ENCODE measurements around the gene KCNJ18. TPM values are rescaled to one million over a fixed set of nuclear protein-coding genes. Genes with fewer than 3 reads are reported as not detected.
"Not testable (repeated sequence)": the region's sequence is repeated elsewhere in the genome, so short reads cannot be mapped to it uniquely, and the experiment has no call there.

KCNJ18 gene
- total RNA-seq, 1 experiment from 2014 or later, result not detected

- H3K27me3 Mint-ChIP-seq (ENCODE audit: unreplicated experiment); H3K4me1 Mint-ChIP-seq (ENCODE audit: low read depth, unreplicated experiment); DNase-seq; intact Hi-C loops (cut with micrococcal nuclease; ENCODE audit: unreplicated experiment); H3K27ac Mint-ChIP-seq (ENCODE audit: unreplicated experiment); BruUV-seq (replicated peaks); H3K36me3 Mint-ChIP-seq (ENCODE audit: insufficient read depth, unreplicated experiment); H3K4me3 Mint-ChIP-seq (ENCODE audit: low read depth, unreplicated experiment); CTCF ChIA-PET; H3K9me3 Mint-ChIP-seq (ENCODE audit: low read depth, unreplicated experiment): not testable (repeated sequence)
These were observed 32.1 kb downstream of the KCNJ18 start for GRCh38 chr17:21724216-21725006.

- H3K4me1 Mint-ChIP-seq (ENCODE audit: low read depth, unreplicated experiment); H3K9me3 Mint-ChIP-seq (ENCODE audit: low read depth, unreplicated experiment); H3K27ac Mint-ChIP-seq (ENCODE audit: unreplicated experiment); DNase-seq; H3K4me3 Mint-ChIP-seq (ENCODE audit: low read depth, unreplicated experiment); H3K27me3 Mint-ChIP-seq (ENCODE audit: unreplicated experiment); CTCF ChIA-PET; H3K36me3 Mint-ChIP-seq (ENCODE audit: insufficient read depth, unreplicated experiment); intact Hi-C loops (cut with micrococcal nuclease; ENCODE audit: unreplicated experiment); BruUV-seq (replicated peaks): not testable (repeated sequence)
These were observed 38.8 kb downstream of the KCNJ18 start for GRCh38 chr17:21731076-21731475.

- H3K27me3 Mint-ChIP-seq (ENCODE audit: unreplicated experiment); intact Hi-C loops (cut with micrococcal nuclease; ENCODE audit: unreplicated experiment); H3K27ac Mint-ChIP-seq (ENCODE audit: unreplicated experiment); H3K9me3 Mint-ChIP-seq (ENCODE audit: low read depth, unreplicated experiment); CTCF ChIA-PET; H3K4me3 Mint-ChIP-seq (ENCODE audit: low read depth, unreplicated experiment); H3K4me1 Mint-ChIP-seq (ENCODE audit: low read depth, unreplicated experiment); BruUV-seq (replicated peaks); H3K36me3 Mint-ChIP-seq (ENCODE audit: insufficient read depth, unreplicated experiment); DNase-seq: not testable (repeated sequence)
These were observed 41.6 kb downstream of the KCNJ18 start for GRCh38 chr17:21733931-21734330.

DNA sequence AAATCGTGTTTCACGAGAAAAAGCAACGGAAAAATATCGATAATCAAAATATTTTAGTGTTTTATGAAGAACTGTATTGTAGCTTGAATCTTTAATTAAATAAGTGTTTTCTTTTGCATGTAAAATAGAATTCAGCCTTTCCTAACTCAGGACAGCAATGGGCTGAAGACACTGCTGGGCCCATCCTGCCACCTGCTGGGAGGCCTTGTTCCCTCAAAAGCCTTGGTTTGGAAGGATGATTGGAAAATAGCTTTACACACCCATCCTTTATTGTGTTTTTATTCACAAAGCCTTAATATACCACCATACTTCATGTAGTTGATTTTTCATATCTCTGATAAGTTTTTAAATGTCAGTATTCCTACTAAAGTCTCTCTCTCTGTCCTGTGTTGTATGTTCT lies 43.5 kb downstream of the KCNJ18 start:
- CTCF ChIA-PET; H3K4me3 Mint-ChIP-seq (ENCODE audit: low read depth, unreplicated experiment); H3K9me3 Mint-ChIP-seq (ENCODE audit: low read depth, unreplicated experiment); H3K27me3 Mint-ChIP-seq (ENCODE audit: unreplicated experiment); BruUV-seq (replicated peaks); H3K27ac Mint-ChIP-seq (ENCODE audit: unreplicated experiment); H3K4me1 Mint-ChIP-seq (ENCODE audit: low read depth, unreplicated experiment); H3K36me3 Mint-ChIP-seq (ENCODE audit: insufficient read depth, unreplicated experiment); DNase-seq; intact Hi-C loops (cut with micrococcal nuclease; ENCODE audit: unreplicated experiment): not testable (repeated sequence)

- BruUV-seq (replicated peaks); intact Hi-C loops (cut with micrococcal nuclease; ENCODE audit: unreplicated experiment); DNase-seq; H3K4me3 Mint-ChIP-seq (ENCODE audit: low read depth, unreplicated experiment); H3K4me1 Mint-ChIP-seq (ENCODE audit: low read depth, unreplicated experiment); H3K9me3 Mint-ChIP-seq (ENCODE audit: low read depth, unreplicated experiment); CTCF ChIA-PET; H3K27ac Mint-ChIP-seq (ENCODE audit: unreplicated experiment); H3K36me3 Mint-ChIP-seq (ENCODE audit: insufficient read depth, unreplicated experiment); H3K27me3 Mint-ChIP-seq (ENCODE audit: unreplicated experiment): not testable (repeated sequence)
These were observed 44.8 kb downstream of the KCNJ18 start for GRCh38 chr17:21737015-21737580.

GRCh38 chr17:21738241-21738640 lies 45.9 kb downstream of the KCNJ18 start:
- H3K9me3 Mint-ChIP-seq (ENCODE audit: low read depth, unreplicated experiment); BruUV-seq (replicated peaks); CTCF ChIA-PET; DNase-seq; H3K27ac Mint-ChIP-seq (ENCODE audit: unreplicated experiment); H3K4me3 Mint-ChIP-seq (ENCODE audit: low read depth, unreplicated experiment); H3K4me1 Mint-ChIP-seq (ENCODE audit: low read depth, unreplicated experiment); intact Hi-C loops (cut with micrococcal nuclease; ENCODE audit: unreplicated experiment); H3K27me3 Mint-ChIP-seq (ENCODE audit: unreplicated experiment); H3K36me3 Mint-ChIP-seq (ENCODE audit: insufficient read depth, unreplicated experiment): not testable (repeated sequence)

DNA sequence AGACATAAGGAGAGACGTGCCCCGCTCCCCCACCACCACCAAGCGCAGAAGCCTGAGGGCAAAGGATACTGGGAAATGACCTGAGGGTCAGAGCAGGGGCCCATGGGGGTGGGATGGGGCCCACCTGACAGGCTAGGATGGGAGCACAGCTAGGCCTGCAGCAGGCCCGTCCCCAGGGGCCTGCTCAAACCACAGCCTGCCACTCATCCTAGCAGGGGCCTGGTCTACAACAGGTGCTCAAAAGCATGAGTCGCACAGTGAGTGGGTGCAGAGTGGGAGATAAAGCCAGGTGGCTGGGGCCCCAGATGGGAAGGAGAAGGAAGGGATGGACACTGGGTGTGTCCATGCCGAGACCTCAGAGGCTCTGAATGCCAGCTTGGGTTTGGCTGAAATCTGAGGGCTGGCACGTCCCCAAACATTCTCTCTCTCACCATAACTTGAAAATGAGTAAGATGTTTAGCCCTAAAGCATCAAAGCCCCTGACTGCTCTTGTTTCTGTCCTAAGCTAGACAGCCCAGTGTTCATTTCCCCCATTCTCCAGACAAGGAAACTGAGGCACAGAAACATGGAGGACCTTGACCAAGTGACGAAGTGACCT lies 46.7 kb downstream of the KCNJ18 start:
- H3K36me3 Mint-ChIP-seq (ENCODE audit: insufficient read depth, unreplicated experiment); DNase-seq; CTCF ChIA-PET; intact Hi-C loops (cut with micrococcal nuclease; ENCODE audit: unreplicated experiment); H3K27ac Mint-ChIP-seq (ENCODE audit: unreplicated experiment); H3K27me3 Mint-ChIP-seq (ENCODE audit: unreplicated experiment); H3K4me1 Mint-ChIP-seq (ENCODE audit: low read depth, unreplicated experiment); BruUV-seq (replicated peaks); H3K9me3 Mint-ChIP-seq (ENCODE audit: low read depth, unreplicated experiment); H3K4me3 Mint-ChIP-seq (ENCODE audit: low read depth, unreplicated experiment): not testable (repeated sequence)

DNA sequence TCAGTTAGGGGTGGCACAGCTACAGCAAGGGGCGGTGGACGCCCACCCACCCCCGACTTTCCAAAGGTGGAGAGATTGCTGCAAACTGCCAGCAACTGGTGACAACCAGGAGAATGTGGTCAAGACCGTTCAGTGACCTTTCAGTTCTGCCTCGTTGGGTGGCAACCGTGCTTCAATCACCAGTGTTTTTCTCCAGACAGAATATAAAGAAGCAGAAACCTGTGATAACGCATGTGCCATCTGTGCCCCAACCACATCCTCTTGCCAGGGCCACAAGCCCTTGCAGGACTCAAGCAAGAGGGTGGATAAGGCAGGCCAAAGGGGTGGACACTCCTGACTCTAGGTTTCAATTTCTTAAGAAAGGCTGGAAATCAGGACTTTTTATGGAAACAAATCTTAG lies 47.2 kb downstream of the KCNJ18 start:
- H3K4me3 Mint-ChIP-seq (ENCODE audit: low read depth, unreplicated experiment); BruUV-seq (replicated peaks); H3K27me3 Mint-ChIP-seq (ENCODE audit: unreplicated experiment): not testable (repeated sequence)

GRCh38 chr17:21740836-21741235 lies 48.5 kb downstream of the KCNJ18 start:
- CTCF ChIA-PET; H3K27me3 Mint-ChIP-seq (ENCODE audit: unreplicated experiment); H3K4me3 Mint-ChIP-seq (ENCODE audit: low read depth, unreplicated experiment); H3K36me3 Mint-ChIP-seq (ENCODE audit: insufficient read depth, unreplicated experiment); H3K4me1 Mint-ChIP-seq (ENCODE audit: low read depth, unreplicated experiment); DNase-seq; H3K9me3 Mint-ChIP-seq (ENCODE audit: low read depth, unreplicated experiment); H3K27ac Mint-ChIP-seq (ENCODE audit: unreplicated experiment); intact Hi-C loops (cut with micrococcal nuclease; ENCODE audit: unreplicated experiment); BruUV-seq (replicated peaks): not testable (repeated sequence)

More for the DNA sequence above, 47.2 kb downstream of the KCNJ18 start:
- H3K36me3 Mint-ChIP-seq (ENCODE audit: insufficient read depth, unreplicated experiment); H3K27ac Mint-ChIP-seq (ENCODE audit: unreplicated experiment); intact Hi-C loops (cut with micrococcal nuclease; ENCODE audit: unreplicated experiment); H3K9me3 Mint-ChIP-seq (ENCODE audit: low read depth, unreplicated experiment); CTCF ChIA-PET; H3K4me1 Mint-ChIP-seq (ENCODE audit: low read depth, unreplicated experiment); DNase-seq: not testable (repeated sequence)

- H3K9me3 Mint-ChIP-seq (ENCODE audit: low read depth, unreplicated experiment); intact Hi-C loops (cut with micrococcal nuclease; ENCODE audit: unreplicated experiment); H3K36me3 Mint-ChIP-seq (ENCODE audit: insufficient read depth, unreplicated experiment); H3K27me3 Mint-ChIP-seq (ENCODE audit: unreplicated experiment); H3K27ac Mint-ChIP-seq (ENCODE audit: unreplicated experiment); CTCF ChIA-PET; DNase-seq; H3K4me1 Mint-ChIP-seq (ENCODE audit: low read depth, unreplicated experiment); BruUV-seq (replicated peaks); H3K4me3 Mint-ChIP-seq (ENCODE audit: low read depth, unreplicated experiment): not testable (repeated sequence)
These were observed 49.2 kb downstream of the KCNJ18 start for GRCh38 chr17:21741520-21741919.

All from Calu3 (cell line).